ENCODE measurements around the gene FBXO15.
A peak's percentile ranks its signal among the peaks of the same experiment; 100 is the strongest.

Gene FBXO15

DNA sequence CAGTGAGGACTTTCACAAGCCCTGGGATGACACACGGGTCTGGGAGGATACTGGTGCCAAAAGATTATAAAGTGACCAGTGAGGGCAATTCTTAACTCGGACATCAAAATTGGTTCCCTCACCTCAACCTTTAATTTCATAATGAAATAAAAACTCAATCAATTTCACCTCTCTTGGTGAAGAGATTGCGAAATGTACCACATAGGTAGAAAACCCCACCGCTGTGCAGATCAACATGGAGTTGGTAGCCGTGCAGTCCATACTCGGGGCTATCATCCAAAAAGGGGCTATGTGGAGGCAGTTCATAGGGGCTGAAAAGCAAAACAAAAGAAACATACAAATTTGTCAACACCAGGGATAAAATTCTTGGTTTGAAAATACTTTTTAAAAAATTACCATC lies 24.4 kb downstream of the FBXO15 start:
- DNase-seq (ENCODE audit: low read depth): no peak
- TF ChIP-seq, protein P1, sequence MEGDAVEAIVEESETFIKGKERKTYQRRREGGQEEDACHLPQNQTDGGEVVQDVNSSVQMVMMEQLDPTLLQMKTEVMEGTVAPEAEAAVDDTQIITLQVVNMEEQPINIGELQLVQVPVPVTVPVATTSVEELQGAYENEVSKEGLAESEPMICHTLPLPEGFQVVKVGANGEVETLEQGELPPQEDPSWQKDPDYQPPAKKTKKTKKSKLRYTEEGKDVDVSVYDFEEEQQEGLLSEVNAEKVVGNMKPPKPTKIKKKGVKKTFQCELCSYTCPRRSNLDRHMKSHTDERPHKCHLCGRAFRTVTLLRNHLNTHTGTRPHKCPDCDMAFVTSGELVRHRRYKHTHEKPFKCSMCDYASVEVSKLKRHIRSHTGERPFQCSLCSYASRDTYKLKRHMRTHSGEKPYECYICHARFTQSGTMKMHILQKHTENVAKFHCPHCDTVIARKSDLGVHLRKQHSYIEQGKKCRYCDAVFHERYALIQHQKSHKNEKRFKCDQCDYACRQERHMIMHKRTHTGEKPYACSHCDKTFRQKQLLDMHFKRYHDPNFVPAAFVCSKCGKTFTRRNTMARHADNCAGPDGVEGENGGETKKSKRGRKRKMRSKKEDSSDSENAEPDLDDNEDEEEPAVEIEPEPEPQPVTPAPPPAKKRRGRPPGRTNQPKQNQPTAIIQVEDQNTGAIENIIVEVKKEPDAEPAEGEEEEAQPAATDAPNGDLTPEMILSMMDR (IDR thresholded peaks at IDR 0.05; ENCODE audit: control insufficient read depth, extremely low read depth, insufficient read depth): no peak
- no peak overlapping the region for H3K4me3 ChIP-seq (ENCODE audit: low read depth, low read length)

DNA sequence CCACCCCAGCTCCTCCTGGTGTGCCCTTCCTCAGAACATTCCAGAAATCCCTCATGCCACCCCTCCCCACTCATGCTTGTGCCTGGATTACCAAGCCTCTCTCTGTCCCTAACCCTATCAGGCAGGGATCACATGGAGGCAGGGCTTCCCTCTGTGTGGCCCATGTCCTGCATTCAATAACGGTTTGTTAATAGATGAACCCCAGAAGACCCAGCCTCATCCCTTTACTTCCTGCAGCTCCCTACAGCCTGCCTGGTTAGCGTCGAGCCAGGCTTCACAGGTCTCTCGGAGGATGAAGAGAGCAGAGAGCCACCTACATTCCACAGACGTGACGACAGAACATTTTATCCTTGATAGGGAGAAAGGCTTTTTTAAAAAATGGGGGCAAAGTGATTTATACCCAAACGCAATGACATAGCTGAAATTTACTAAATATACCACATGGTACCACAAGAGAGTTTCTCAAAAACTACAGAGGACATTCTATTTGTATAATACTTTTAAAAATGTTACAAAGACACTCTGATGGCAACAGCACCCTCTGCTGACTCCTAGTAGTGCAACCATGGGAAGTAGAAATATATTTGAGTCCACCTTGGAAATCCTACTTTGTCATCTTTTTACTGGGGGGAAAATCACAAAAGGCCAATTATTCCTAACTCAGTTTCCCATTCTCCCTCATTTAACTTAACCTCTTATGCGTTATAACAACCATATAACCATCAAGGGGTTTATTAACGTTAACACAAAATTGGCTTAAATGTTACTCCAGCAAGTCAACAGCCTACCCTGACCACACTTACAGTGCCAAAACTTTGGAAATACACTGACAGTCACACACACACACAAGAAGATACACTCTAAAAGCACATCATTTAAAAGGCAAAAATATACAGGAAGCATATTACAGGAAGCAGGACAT lies 30.7 kb downstream of the FBXO15 start:
- TF ChIP-seq, protein P1 (IDR thresholded peaks at IDR 0.05; ENCODE audit: control insufficient read depth, extremely low read depth, insufficient read depth): peak; percentile 75
- DNase-seq (ENCODE audit: low read depth): peak; percentile 52

DNA sequence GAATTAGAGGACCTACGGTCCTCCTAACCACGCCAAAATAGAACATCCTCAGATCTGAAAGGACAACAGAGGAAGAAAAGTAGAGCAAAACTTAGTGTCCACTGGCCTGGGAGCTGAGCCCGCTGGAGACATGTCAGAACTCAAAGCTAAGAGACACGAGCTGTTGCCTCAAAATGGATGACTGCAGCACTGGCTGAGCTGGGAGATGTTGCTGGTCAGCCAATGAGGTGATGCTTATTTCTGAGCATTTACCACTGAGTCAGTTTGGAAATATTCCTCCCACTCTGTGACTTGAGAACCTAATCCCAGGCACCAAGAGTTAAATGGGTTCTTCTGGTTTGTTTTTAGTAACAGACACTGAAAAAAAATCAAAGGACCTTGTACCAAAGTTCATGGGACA lies 32.6 kb downstream of the FBXO15 start:
- no peak overlapping the region for H3K4me3 ChIP-seq (ENCODE audit: low read depth, low read length)
- DNase-seq (ENCODE audit: low read depth): no peak
- TF ChIP-seq, protein P1 (IDR thresholded peaks at IDR 0.05; ENCODE audit: control insufficient read depth, extremely low read depth, insufficient read depth): no peak

More for the DNA sequence above, 30.7 kb downstream of the FBXO15 start:
- H3K4me3 ChIP-seq (ENCODE audit: low read depth, low read length): no peak overlapping the region

DNA sequence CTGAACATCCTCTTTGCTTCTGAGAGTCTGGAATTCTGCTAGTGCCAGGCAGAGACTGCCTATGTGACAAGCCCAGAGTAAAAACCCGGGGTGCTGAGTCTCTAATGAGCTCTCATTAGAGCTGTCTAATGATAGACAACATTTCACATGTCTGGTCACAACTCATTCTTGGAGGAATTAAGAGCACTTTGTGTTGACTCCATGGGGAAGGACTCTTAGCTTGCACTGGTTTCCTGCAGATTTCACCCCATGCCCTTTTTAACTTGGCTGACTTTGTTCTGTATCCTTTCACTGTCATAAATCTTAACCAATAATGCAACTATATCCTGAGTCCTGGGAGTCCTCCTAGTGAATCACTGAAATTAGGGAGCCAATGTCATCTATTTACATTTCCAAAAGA lies 33.5 kb downstream of the FBXO15 start:
- no peak overlapping the region for H3K4me3 ChIP-seq (ENCODE audit: low read depth, low read length)
- TF ChIP-seq, protein P1 (IDR thresholded peaks at IDR 0.05; ENCODE audit: control insufficient read depth, extremely low read depth, insufficient read depth): no peak
- no peak for DNase-seq (ENCODE audit: low read depth)

DNA sequence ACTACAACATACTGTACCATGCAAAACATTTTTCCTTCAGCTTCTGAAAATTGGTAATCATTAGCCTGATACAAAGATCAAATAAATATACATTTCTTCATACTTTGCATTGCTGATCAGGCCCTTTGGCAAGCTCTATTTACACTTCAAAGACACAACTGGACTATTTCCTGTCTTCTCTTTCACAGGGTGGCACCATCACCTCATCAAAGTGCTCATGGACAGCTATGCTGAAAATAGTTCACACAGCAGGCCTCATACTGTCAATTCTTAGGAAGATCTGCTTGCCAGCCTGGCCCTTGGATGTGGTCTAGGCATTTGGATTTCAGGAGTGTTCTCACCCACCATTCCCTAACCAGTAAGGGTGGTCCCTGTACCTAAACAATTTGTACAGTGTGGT lies 33.9 kb downstream of the FBXO15 start:
- no peak overlapping the region for H3K4me3 ChIP-seq (ENCODE audit: low read depth, low read length)
- DNase-seq (ENCODE audit: low read depth): no peak
- TF ChIP-seq, protein P1 (IDR thresholded peaks at IDR 0.05; ENCODE audit: control insufficient read depth, extremely low read depth, insufficient read depth): no peak

DNA sequence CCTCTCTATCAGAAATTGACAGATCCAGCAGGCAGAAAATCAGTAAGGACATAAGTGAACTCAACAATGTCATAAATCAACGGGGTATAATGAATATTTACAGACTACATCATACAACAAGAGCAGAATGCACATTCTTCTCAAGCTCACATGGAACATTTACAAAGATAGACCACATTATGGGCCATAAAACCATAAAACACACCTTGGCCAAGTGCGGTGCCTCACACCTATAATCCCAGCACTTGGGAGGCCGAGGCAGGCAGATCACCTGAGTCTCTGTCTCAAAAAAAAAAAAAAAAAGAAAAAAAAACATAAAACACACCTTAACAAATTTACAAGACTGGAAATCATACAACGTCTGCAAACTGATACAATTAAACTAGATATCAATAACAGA lies 36.7 kb downstream of the FBXO15 start:
- TF ChIP-seq, protein P1 (IDR thresholded peaks at IDR 0.05; ENCODE audit: control insufficient read depth, extremely low read depth, insufficient read depth): no peak
- H3K4me3 ChIP-seq (ENCODE audit: low read depth, low read length): no peak overlapping the region
- DNase-seq (ENCODE audit: low read depth): no peak

Data from LNCaP clone FGC (cell line).